ENCODE results near the gene CEP19.

The CEP19 gene

DNA sequence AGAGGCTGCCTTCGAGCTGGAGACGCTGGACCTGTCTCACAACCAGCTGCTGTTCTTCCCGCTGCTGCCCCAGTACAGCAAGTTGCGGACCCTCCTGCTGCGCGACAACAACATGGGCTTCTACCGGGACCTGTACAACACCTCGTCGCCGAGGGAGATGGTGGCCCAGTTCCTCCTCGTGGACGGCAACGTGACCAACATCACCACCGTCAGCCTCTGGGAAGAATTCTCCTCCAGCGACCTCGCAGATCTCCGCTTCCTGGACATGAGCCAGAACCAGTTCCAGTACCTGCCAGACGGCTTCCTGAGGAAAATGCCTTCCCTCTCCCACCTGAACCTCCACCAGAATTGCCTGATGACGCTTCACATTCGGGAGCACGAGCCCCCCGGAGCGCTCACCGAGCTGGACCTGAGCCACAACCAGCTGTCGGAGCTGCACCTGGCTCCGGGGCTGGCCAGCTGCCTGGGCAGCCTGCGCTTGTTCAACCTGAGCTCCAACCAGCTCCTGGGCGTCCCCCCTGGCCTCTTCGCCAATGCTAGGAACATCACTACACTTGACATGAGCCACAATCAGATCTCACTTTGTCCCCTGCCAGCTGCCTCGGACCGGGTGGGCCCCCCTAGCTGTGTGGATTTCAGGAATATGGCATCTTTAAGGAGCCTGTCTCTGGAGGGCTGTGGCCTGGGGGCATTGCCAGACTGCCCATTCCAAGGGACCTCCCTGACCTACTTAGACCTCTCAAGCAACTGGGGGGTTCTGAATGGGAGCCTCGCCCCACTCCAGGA, 51.5 kb downstream of the CEP19 start:
- Histone ChIP-seq H3K36me3 (no peaks in the 10 kb centered on the region), H3K9me3 (ENCODE audit: severe bottlenecking) (no peaks in the 10 kb centered on the region), H3K27me3 (ENCODE audit: insufficient read depth, low read depth, severe bottlenecking) (no peaks in the 10 kb centered on the region), H3K4me3 (ENCODE audit: low read depth, low read length) (no peak overlapping the region), H3K27ac (no peak overlapping the region)
- DNase-seq = no peak
- no peak for TF ChIP-seq CTCF (IDR thresholded peaks at IDR 0.05; ENCODE audit: low read depth, low read length)

GRCh38 chr3:196659901-196660351, 52.1 kb downstream of the CEP19 start:
- no peak for TF ChIP-seq CTCF (IDR thresholded peaks at IDR 0.05; ENCODE audit: low read depth, low read length)
- Histone ChIP-seq H3K27ac (no peak overlapping the region), H3K36me3 (no peaks in the 10 kb centered on the region), H3K9me3 (ENCODE audit: severe bottlenecking) (no peaks in the 10 kb centered on the region), H3K4me3 (ENCODE audit: low read depth, low read length) (no peak overlapping the region), H3K27me3 (ENCODE audit: insufficient read depth, low read depth, severe bottlenecking) (no peaks in the 10 kb centered on the region)
- DNase-seq = no peak
